CD4-positive, CD25-positive, alpha-beta regulatory T cell (primary cell): ENCODE measurements around the gene ATP8B1. TPM values are rescaled to one million over a fixed set of nuclear protein-coding genes. Genes with fewer than 3 reads are reported as not detected.

Experiments
- ATAC-seq, 2 donors: fragments of 150-1000 bp; cut with Tn5 transposase; one replicate each; pipeline ENCODE4 v1.10.0; 2021; ENCODE audit warnings: low read depth in 2 of 2, moderate number of reproducible peaks in 2 of 2, moderate library complexity in 1 of 2
- DNase-seq, 3 donors: peaks; one replicate each; pipeline versions ENCODE4 v3.0.0 to v3.0.0-alpha.2; 2012 to 2022; ENCODE audit warnings: mixed read lengths in 1 of 3
- H3K27ac ChIP-seq: one replicate; pipeline ENCODE4 v1.7.0; 2013; ENCODE audit warnings: mild to moderate bottlenecking, low read length; ENCODE audit not compliant: insufficient read depth, poor library complexity, severe bottlenecking
- H3K27me3 ChIP-seq: one replicate; pipeline ENCODE4 v1.7.0; 2013; ENCODE audit warnings: low read length; ENCODE audit not compliant: control insufficient read depth, insufficient read depth
- H3K36me3 ChIP-seq: one replicate; pipeline ENCODE4 v1.7.0; 2013; ENCODE audit warnings: mild to moderate bottlenecking, low read length, moderate library complexity; ENCODE audit not compliant: control insufficient read depth, insufficient read depth
- H3K4me1 ChIP-seq: 2 replicates; pipeline ENCODE4 v1.7.0; 2013; ENCODE audit warnings: mild to moderate bottlenecking, low read length; ENCODE audit not compliant: insufficient read depth, control insufficient read depth, poor library complexity, severe bottlenecking
- H3K4me3 ChIP-seq: one replicate; pipeline ENCODE4 v1.7.0; 2013; ENCODE audit warnings: low read depth, mild to moderate bottlenecking, low read length, moderate library complexity
- H3K9me3 ChIP-seq, 2 experiments: 1 replicate in 1 of 2; 2 replicates in 1 of 2; pipeline ENCODE4 v1.7.0; 2013; ENCODE audit warnings: low read length in 2 of 2, mild to moderate bottlenecking in 1 of 2, moderate library complexity in 1 of 2; ENCODE audit not compliant: control insufficient read depth in 2 of 2
- H3K27ac Mint-ChIP-seq, 3 donors: one replicate each; pipeline ENCODE4 v1.8.0; 2020 to 2022; ENCODE audit warnings: mild to moderate bottlenecking in 3 of 3, mixed read lengths in 3 of 3, moderate library complexity in 2 of 3
- H3K27me3 Mint-ChIP-seq: one replicate; pipeline ENCODE4 v1.8.0; 2022; ENCODE audit warnings: mild to moderate bottlenecking, mixed read lengths
- H3K36me3 Mint-ChIP-seq: one replicate; pipeline ENCODE4 v1.8.0; 2020; ENCODE audit warnings: mixed read lengths
- H3K4me1 Mint-ChIP-seq, 4 donors: one replicate each; pipeline ENCODE4 v1.8.0; 2020 to 2022; ENCODE audit warnings: mixed read lengths in 4 of 4, mild to moderate bottlenecking in 1 of 4
- H3K4me3 Mint-ChIP-seq, 4 donors: one replicate each; pipeline ENCODE4 v1.8.0; 2020 to 2022; ENCODE audit warnings: mild to moderate bottlenecking in 4 of 4, mixed read lengths in 4 of 4, moderate library complexity in 3 of 4
- H3K9me3 Mint-ChIP-seq, 7 donors: one replicate each; pipeline ENCODE4 v1.8.0; 2020 to 2022; ENCODE audit warnings: mixed read lengths in 7 of 7, mild to moderate bottlenecking in 3 of 7, moderate library complexity in 2 of 7
- polyA plus RNA-seq, 4 donors: library from polyadenylated mRNA; unstranded; fragments of 300-500 nt; fragmentation: Illumina TruSeq; gene quantifications; one replicate each; pipeline ENCODE4 v1.2.3, GENCODE V29; 2021
- total RNA-seq: library from RNA; stranded (reverse); gene quantifications from one replicate; pipeline ENCODE4 v1.2.3, GENCODE V29; 2022

The ATP8B1 gene
- total and polyA plus RNA-seq, 5 donors from 2014 or later = 0.20 TPM; not detected in 4

DNA sequence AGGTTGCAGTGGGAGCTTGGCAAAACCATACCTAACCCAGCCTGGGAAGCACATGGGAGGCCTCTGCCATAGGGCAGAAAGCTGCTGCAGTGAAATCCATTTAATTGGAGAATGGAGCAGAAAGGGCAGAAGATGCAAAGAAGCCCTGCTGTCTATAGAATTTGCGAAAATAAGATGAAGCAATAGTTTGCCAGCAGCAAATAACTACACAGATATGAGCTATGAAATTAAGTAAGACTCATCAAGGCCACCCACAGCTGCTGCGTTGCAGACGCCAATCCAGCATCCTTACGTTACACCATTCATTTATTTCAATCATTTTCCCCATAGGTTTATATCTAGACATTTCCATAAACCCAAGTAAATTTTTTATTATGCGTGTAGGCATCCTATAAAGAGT lies 21.1 kb downstream of the ATP8B1 start:
- DNase-seq (no peak), ATAC-seq (no peak)
- Histone ChIP-seq H3K27me3 (no peaks in the 10 kb centered on the region), H3K9me3 (no peaks in the 10 kb centered on the region), H3K4me1 (no peaks in the 10 kb centered on the region), H3K27ac (no peak overlapping the region), H3K36me3 (no peaks in the 10 kb centered on the region), H3K4me3 (no peak overlapping the region)
- H3K27ac Mint-ChIP-seq = no peak overlapping the region
- peaks cover 19% of the 10 kb centered on the region for H3K36me3 Mint-ChIP-seq
- H3K4me3 Mint-ChIP-seq = no peak overlapping the region
- peaks cover 0 to 3% (median 0%) of the 10 kb centered on the region in 7 donors for H3K9me3 Mint-ChIP-seq
- H3K4me1 Mint-ChIP-seq = peaks cover 0 to 2% (median under 1%) of the 10 kb centered on the region in 4 donors
- H3K27me3 Mint-ChIP-seq = no peaks in the 10 kb centered on the region

DNA sequence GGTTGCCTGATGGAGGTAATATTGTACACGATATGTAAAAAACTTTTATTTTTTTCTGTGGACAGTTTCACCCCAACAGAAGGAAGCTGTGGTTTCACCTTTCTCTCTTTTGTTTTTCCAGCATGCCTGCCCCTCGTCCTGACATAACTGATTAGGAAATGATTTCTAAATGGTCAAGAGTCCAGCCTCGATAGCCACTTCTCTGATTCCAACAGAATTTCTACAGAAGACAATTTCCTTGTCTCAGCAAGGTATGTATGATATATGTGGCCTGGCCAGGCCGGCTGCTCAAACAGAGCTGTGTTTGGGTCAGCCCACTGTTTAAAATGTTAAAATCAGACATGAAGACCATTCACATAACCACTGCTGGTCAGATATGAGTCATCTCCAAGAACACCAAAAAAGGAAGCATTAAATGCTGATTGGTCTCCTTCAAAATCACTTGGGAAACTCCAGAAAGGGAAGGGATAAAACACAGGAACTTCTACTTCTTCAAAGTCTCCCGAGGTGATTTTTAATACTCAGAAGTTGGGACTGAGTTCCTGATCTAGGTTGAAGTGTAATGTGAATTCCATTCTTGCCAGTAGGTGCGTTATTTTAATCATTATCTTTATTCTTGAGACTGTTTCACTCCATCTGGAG lies 22.3 kb downstream of the ATP8B1 start:
- ATAC-seq (no peak), DNase-seq (no peak)
- Mint-ChIP-seq H3K36me3 (peaks cover 19% of the 10 kb centered on the region), H3K27me3 (no peaks in the 10 kb centered on the region), H3K4me3 (no peak overlapping the region), H3K9me3 (peaks cover 0 to 3% (median 0%) of the 10 kb centered on the region in 7 donors), H3K4me1 (peaks cover 0 to 6% (median 2%) of the 10 kb centered on the region in 4 donors), H3K27ac (no peak overlapping the region)
- H3K27ac ChIP-seq = no peak overlapping the region
- no peak overlapping the region for H3K4me3 ChIP-seq
- H3K4me1 ChIP-seq = no peaks in the 10 kb centered on the region
- H3K36me3 ChIP-seq = no peaks in the 10 kb centered on the region
- H3K27me3 ChIP-seq = no peaks in the 10 kb centered on the region
- no peaks in the 10 kb centered on the region for H3K9me3 ChIP-seq

DNA sequence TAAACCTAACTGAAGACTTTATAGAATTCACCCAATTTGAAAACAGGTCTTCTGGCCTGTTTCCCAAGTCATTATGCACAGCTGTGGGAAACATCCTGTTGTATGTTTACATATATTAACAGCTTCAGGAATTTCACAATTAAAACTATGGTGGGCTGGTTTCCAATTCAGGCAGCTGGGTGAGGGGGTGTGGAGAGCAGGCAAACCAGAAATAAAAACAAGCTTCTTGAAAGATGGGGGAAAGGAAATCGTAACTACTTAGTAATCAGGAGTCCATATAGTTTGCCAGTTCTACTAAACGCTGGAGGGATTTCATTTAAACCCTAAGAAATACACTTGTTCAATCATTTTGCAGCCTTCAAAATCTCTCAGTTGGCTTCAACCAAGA lies 22.8 kb downstream of the ATP8B1 start:
- peaks cover 19% of the 10 kb centered on the region for H3K36me3 Mint-ChIP-seq
- Histone ChIP-seq H3K9me3 (no peaks in the 10 kb centered on the region), H3K4me1 (no peaks in the 10 kb centered on the region), H3K27me3 (no peaks in the 10 kb centered on the region), H3K27ac (no peak overlapping the region), H3K4me3 (no peak overlapping the region), H3K36me3 (no peaks in the 10 kb centered on the region)
- DNase-seq = no peak
- ATAC-seq = no peak
- no peaks in the 10 kb centered on the region for H3K27me3 Mint-ChIP-seq
- peaks cover 0 to 6% (median 2%) of the 10 kb centered on the region in 4 donors for H3K4me1 Mint-ChIP-seq
- H3K27ac Mint-ChIP-seq = no peak overlapping the region
- peaks cover 0 to 3% (median 0%) of the 10 kb centered on the region in 7 donors for H3K9me3 Mint-ChIP-seq
- H3K4me3 Mint-ChIP-seq = no peak overlapping the region

DNA sequence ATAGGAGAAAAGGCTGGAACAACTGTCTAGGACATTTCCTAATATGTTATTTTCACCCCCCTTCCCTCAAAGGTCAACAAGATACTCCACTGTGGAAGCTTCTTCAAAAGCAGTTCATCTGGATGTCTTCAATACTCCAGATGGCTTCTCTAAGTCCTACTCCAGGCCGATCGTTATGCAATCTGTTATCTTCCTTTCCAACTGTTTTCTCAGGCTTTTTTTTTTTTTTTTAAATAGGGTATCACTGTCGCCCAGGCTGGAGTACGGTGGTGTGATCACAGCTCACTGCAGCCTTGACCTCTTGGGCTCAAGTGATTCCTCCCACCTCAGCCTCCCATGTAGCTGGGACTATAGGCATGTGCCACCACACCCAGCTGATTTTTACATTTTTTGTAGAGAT lies 26.3 kb downstream of the ATP8B1 start:
- Mint-ChIP-seq H3K4me1 (peaks cover 0 to 8% (median 5%) of the 10 kb centered on the region in 4 donors), H3K27me3 (no peaks in the 10 kb centered on the region), H3K36me3 (no peaks in the 10 kb centered on the region), H3K9me3 (peaks cover 0 to 2% (median 0%) of the 10 kb centered on the region in 7 donors), H3K4me3 (no peak overlapping the region), H3K27ac (no peak overlapping the region)
- ATAC-seq = no peak
- Histone ChIP-seq H3K36me3 (no peaks in the 10 kb centered on the region), H3K9me3 (no peaks in the 10 kb centered on the region), H3K4me3 (no peak overlapping the region), H3K4me1 (no peaks in the 10 kb centered on the region), H3K27me3 (no peaks in the 10 kb centered on the region), H3K27ac (no peak overlapping the region)
- no peak for DNase-seq

DNA sequence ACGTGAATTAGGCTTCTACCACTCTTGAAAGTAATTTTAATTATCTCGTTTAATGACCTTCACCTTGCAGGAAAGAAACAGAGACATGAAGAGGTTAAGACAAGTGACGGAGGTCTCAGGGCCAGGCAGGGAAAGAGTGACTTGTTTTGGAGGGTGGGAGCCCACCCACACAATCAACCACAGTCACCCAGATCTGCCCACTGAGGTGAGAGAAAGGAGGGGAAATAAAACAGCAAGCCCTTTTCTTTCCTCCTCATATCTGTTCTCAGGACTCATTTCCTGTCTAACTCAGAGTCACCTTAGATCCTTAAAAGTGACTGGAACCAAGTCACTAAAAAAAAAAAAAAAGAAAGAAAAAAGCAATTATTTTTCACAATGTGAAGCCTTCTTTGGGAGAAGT lies 26.8 kb downstream of the ATP8B1 start:
- no peaks in the 10 kb centered on the region for H3K36me3 ChIP-seq
- Mint-ChIP-seq H3K9me3 (peaks cover 0 to 2% (median 0%) of the 10 kb centered on the region in 7 donors), H3K4me1 (peaks cover 0 to 8% (median 5%) of the 10 kb centered on the region in 4 donors), H3K27ac (no peak overlapping the region), H3K36me3 (no peaks in the 10 kb centered on the region), H3K27me3 (no peaks in the 10 kb centered on the region), H3K4me3 (no peak overlapping the region)
- H3K27ac ChIP-seq = no peak overlapping the region
- no peaks in the 10 kb centered on the region for H3K4me1 ChIP-seq
- ATAC-seq (no peak), DNase-seq (no peak)
- H3K27me3 ChIP-seq = no peaks in the 10 kb centered on the region
- no peaks in the 10 kb centered on the region for H3K9me3 ChIP-seq
- H3K4me3 ChIP-seq = no peak overlapping the region

DNA sequence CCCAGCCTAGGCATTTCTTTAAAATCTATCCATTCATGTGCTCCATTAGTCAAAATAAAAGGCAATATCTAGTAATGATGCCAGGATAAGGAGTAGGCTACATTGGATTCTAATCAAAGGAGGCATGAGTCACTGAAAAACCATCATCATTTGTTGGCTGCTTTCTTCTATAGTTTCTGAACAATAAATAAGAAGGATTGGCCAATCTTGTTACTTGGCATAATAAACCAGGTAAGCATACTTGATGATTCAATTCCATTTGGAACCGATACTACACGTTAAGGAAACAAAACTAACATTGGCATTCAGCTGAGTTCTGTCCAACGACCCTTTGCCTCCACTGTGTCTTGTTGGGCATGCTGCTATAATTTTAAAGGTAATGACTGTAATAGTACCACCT lies 27.2 kb downstream of the ATP8B1 start:
- H3K9me3 Mint-ChIP-seq = peaks cover 0 to 2% (median 0%) of the 10 kb centered on the region in 7 donors
- Histone ChIP-seq H3K36me3 (no peaks in the 10 kb centered on the region), H3K4me3 (no peak overlapping the region), H3K4me1 (no peaks in the 10 kb centered on the region), H3K27me3 (no peaks in the 10 kb centered on the region), H3K9me3 (no peaks in the 10 kb centered on the region), H3K27ac (no peak overlapping the region)
- DNase-seq (no peak), ATAC-seq (no peak)
- no peak overlapping the region for H3K27ac Mint-ChIP-seq
- H3K4me1 Mint-ChIP-seq = peaks cover 0 to 8% (median 5%) of the 10 kb centered on the region in 4 donors
- no peaks in the 10 kb centered on the region for H3K36me3 Mint-ChIP-seq
- H3K4me3 Mint-ChIP-seq = no peak overlapping the region
- no peaks in the 10 kb centered on the region for H3K27me3 Mint-ChIP-seq

DNA sequence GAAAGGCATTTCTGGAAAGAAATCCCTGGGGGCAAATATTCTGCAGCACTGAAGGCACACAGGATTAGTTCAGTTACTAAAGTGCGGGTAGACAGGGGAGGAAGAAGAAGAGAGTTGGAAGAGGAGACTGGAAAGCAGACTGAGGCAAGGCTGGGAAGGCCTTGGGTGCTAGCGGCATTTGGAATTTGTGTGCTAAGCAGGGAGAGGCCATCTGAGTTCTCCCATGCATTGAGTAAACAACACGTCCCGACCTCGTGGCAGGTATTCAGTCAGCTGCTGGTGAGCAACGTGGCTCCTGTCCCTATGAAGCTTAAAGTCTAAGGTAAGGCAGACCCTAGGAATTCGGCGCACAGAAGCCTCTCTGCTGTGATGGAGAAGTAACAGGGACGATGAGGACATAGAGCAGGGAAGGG lies 30.7 kb downstream of the ATP8B1 start:
- H3K27ac Mint-ChIP-seq = no peak overlapping the region

DNA sequence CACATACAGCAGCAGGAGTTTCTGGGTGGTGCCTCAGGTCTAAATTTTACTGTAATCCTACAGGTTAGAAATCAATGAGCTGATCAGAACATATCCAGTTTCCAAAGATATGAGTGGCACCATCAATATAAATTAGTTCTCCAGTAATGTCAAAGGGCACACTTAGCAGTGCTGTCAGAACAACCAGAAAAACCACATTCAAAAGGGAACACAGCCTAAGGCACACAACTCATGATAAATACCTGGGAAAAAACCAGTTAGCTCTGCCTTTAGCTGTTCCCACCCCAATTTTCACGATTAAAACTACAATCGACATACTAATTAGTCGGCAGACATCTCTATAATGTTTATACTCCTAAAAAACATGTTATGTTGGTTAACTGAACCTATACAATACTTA lies 31.5 kb downstream of the ATP8B1 start:
- DNase-seq (no peak), ATAC-seq (no peak)
- Histone ChIP-seq H3K36me3 (no peaks in the 10 kb centered on the region), H3K9me3 (no peaks in the 10 kb centered on the region), H3K4me3 (no peak overlapping the region), H3K27me3 (no peaks in the 10 kb centered on the region), H3K4me1 (no peaks in the 10 kb centered on the region), H3K27ac (no peak overlapping the region)
- Mint-ChIP-seq H3K27me3 (no peaks in the 10 kb centered on the region), H3K4me3 (no peak overlapping the region), H3K4me1 (peaks cover 0 to 6% (median 4%) of the 10 kb centered on the region in 4 donors), H3K27ac (no peak overlapping the region), H3K9me3 (peaks cover 0 to 2% (median 0%) of the 10 kb centered on the region in 7 donors), H3K36me3 (no peaks in the 10 kb centered on the region)

More for the DNA sequence above, 30.7 kb downstream of the ATP8B1 start:
- Mint-ChIP-seq H3K4me1 (peaks cover 0 to 6% (median 4%) of the 10 kb centered on the region in 4 donors), H3K27me3 (no peaks in the 10 kb centered on the region), H3K4me3 (no peak overlapping the region), H3K36me3 (no peaks in the 10 kb centered on the region), H3K9me3 (peaks cover 0 to 2% (median 0%) of the 10 kb centered on the region in 7 donors)
- no peak overlapping the region for H3K4me3 ChIP-seq
- no peaks in the 10 kb centered on the region for H3K9me3 ChIP-seq
- H3K27ac ChIP-seq = no peak overlapping the region
- DNase-seq (no peak), ATAC-seq (no peak)
- no peaks in the 10 kb centered on the region for H3K4me1 ChIP-seq
- no peaks in the 10 kb centered on the region for H3K36me3 ChIP-seq
- H3K27me3 ChIP-seq = no peaks in the 10 kb centered on the region
